GM12878 (cell line): ENCODE measurements around the gene ELMOD3. TPM values are rescaled to one million over a fixed set of nuclear protein-coding genes. Genes with fewer than 3 reads are reported as not detected.

Source experiments
- ATAC-seq: fragments of 200-7000 bp; cut with Tn5 transposase; 3 replicates; pipeline ENCODE4 v1.9.1; 2020; ENCODE audit warnings: mild to moderate bottlenecking, moderate library complexity
- BruUV-seq: library from RNA; stranded (reverse); fragments of 400-500 nt; replicated peaks from 2 replicates; lab custom pipeline; 2021; lab: Mats Ljungman, UMichigan
- CTCF ChIA-PET: fragments of 300-600 bp; sonication (Branson Sonifier 250); formaldehyde crosslinking; extraction: SDS; loops from one replicate; lab custom pipeline; 2021; ENCODE audit warnings: inconsistent platforms; lab: Yijun Ruan, JAX
- POLR2A ChIA-PET: fragments of 350-600 bp; formaldehyde crosslinking; extraction: SDS; loops from one replicate; lab custom pipeline; 2021; ENCODE audit warnings: inconsistent platforms; lab: Charles Lee
- RAD21 ChIA-PET: fragments of 300-600 bp; sonication (Branson Sonifier 250); formaldehyde crosslinking; loops from one replicate; lab custom pipeline; 2023; ENCODE audit warnings: antibody characterized with exemption; ENCODE audit not compliant: unreplicated experiment; lab: Charles Lee
- SMC1A ChIA-PET: fragments of 300-600 bp; sonication (Branson Sonifier 250); formaldehyde crosslinking; loops from one replicate; lab custom pipeline; 2023; ENCODE audit not compliant: unreplicated experiment, uncharacterized antibody; lab: Charles Lee
- DNase-seq: peaks from one replicate; pipeline ENCODE4 v3.0.0-alpha.2; 2011; ENCODE audit warnings: low read depth, low spot score
- FAIRE-seq: peaks from 3 replicates; lab custom pipeline; 2011; peaks lifted over from hg19 to GRCh38; lab: Jason Lieb, UNC
- H2AFZ ChIP-seq: 2 replicates; pipeline ENCODE4 v1.6.0; 2011; ENCODE audit warnings: low read depth, low read length, control low read depth; ENCODE audit not compliant: control insufficient read depth
- H3K27ac ChIP-seq: 2 replicates; pipeline ENCODE4 v1.5.1; 2011; ENCODE audit warnings: control low read depth; ENCODE audit not compliant: control insufficient read depth, insufficient read depth
- H3K27me3 ChIP-seq, 2 experiments: replicated peaks in 1 of 2; 2 replicates each; pipeline versions ENCODE4 v1.6.0 to v1.6.1; 2011; ENCODE audit warnings: low read length in 1 of 2; ENCODE audit not compliant: control insufficient read depth in 2 of 2, insufficient read depth in 2 of 2
- H3K36me3 ChIP-seq, 2 experiments: 2 replicates each; pipeline ENCODE4 v1.5.1; 2011; ENCODE audit warnings: low read length in 1 of 2; ENCODE audit not compliant: control insufficient read depth in 2 of 2, insufficient read depth in 2 of 2
- H3K4me1 ChIP-seq: 2 replicates; pipeline ENCODE4 v1.6.1; 2011; ENCODE audit warnings: mild to moderate bottlenecking, low read length, moderate library complexity, mixed read lengths; ENCODE audit not compliant: control insufficient read depth, insufficient read depth
- H3K4me2 ChIP-seq: 2 replicates; pipeline ENCODE4 v1.6.0; 2011; ENCODE audit warnings: control low read depth; ENCODE audit not compliant: control insufficient read depth, insufficient read depth
- H3K4me3 ChIP-seq: fragments of 200-600 bp; sonication (generic); 2 replicates; pipeline ENCODE4 v1.5.1; 2016
- H3K79me2 ChIP-seq: 2 replicates; pipeline ENCODE4 v1.6.0; 2011; ENCODE audit warnings: low read length; ENCODE audit not compliant: control insufficient read depth, insufficient read depth
- H3K9ac ChIP-seq: 2 replicates; pipeline ENCODE4 v1.8.0; 2011; ENCODE audit warnings: low read length, control low read depth, mixed read lengths; ENCODE audit not compliant: control insufficient read depth, insufficient read depth
- H3K9me3 ChIP-seq: replicated peaks from 3 replicates; pipeline ENCODE4 v1.5.1; 2011; ENCODE audit warnings: mild to moderate bottlenecking, low read length; ENCODE audit not compliant: control insufficient read depth, insufficient read depth
- H4K20me1 ChIP-seq: 2 replicates; pipeline ENCODE4 v1.6.0; 2011; ENCODE audit not compliant: control insufficient read depth, insufficient read depth
- CTCF ChIP-seq, 3 experiments: IDR thresholded peaks in 2 of 3; conservative IDR thresholded peaks in 1 of 3; 2 replicates each; pipeline ENCODE4 v1.5.1; 2011; ENCODE audit warnings: low read depth in 3 of 3, low read length in 3 of 3, mild to moderate bottlenecking in 3 of 3, control low read depth in 2 of 3, moderate library complexity in 2 of 3, inconsistent platforms in 1 of 3, mixed read lengths in 1 of 3; ENCODE audit not compliant: control insufficient read depth in 2 of 3, insufficient read depth in 1 of 3; ENCODE audit errors: extremely low read depth in 1 of 3
- EED ChIP-seq: sonication (generic); IDR thresholded peaks from 2 replicates; pipeline ENCODE4 v1.6.1; 2016; ENCODE audit warnings: antibody characterized with exemption, low read depth
- EP300 ChIP-seq, 2 experiments: fragments of 150-350 bp in 1 of 2; IDR thresholded peaks; 2 replicates each; pipeline ENCODE4 v1.6.1; 2011 to 2012; ENCODE audit warnings: low read depth in 2 of 2, low read length in 2 of 2, borderline replicate concordance in 1 of 2, improper control_type of control experiment in 1 of 2, inconsistent platforms in 1 of 2; ENCODE audit not compliant: control insufficient read depth in 1 of 2
- FOXK2 ChIP-seq: fragments of 450-650 bp; IDR thresholded peaks from 2 replicates; pipeline ENCODE4 v1.6.1; 2017; ENCODE audit warnings: mild to moderate bottlenecking, moderate library complexity
- FOXM1 ChIP-seq: IDR thresholded peaks from 2 replicates; pipeline ENCODE4 v1.6.1; 2012; ENCODE audit warnings: low read depth, mild to moderate bottlenecking, inconsistent platforms, low read length, moderate library complexity
- GABPA ChIP-seq: IDR thresholded peaks from 2 replicates; pipeline ENCODE4 v1.6.1; 2014; ENCODE audit warnings: antibody characterized with exemption, low read depth, mild to moderate bottlenecking, inconsistent platforms
- HDAC2 ChIP-seq: fragments of 200-600 bp; sonication (generic); IDR thresholded peaks from 2 replicates; pipeline ENCODE4 v1.6.1; 2017
- MAX ChIP-seq: IDR thresholded peaks from 2 replicates; pipeline ENCODE4 v1.6.1; 2012; ENCODE audit warnings: low read depth, low read length, improper control_type of control experiment
- MTA3 ChIP-seq: IDR thresholded peaks from 2 replicates; pipeline ENCODE4 v1.6.1; 2012; ENCODE audit warnings: low read length, inconsistent platforms, borderline replicate concordance
- MXI1 ChIP-seq: fragments of 150-350 bp; IDR thresholded peaks from 2 replicates; pipeline ENCODE4 v1.6.1; 2011; ENCODE audit warnings: low read depth, mild to moderate bottlenecking, inconsistent platforms, low read length, improper control_type of control experiment
- POU2F2 ChIP-seq: IDR thresholded peaks from 3 replicates; pipeline ENCODE4 v1.6.1; 2011; ENCODE audit warnings: low read depth, mild to moderate bottlenecking, low read length, borderline replicate concordance
- SMC3 ChIP-seq: IDR thresholded peaks from 2 replicates; pipeline ENCODE4 v1.6.1; 2011; ENCODE audit warnings: low read length, improper control_type of control experiment, borderline replicate concordance
- ZBTB40 ChIP-seq: fragments of 450-650 bp; IDR thresholded peaks from 2 replicates; pipeline ENCODE4 v1.6.1; 2016; ENCODE audit warnings: mild to moderate bottlenecking, moderate library complexity, borderline replicate concordance
- ZNF274 ChIP-seq: IDR thresholded peaks from one replicate; pipeline ENCODE4 v1.8.0; 2011; ENCODE audit not compliant: insufficient read length, insufficient read depth
- WGBS: methylation state at CpG from one replicate; pipeline ENCODE4 v1.1.6; 2016; ENCODE audit warnings: low lambda C conversion rate; ENCODE audit not compliant: insufficient replicate concordance, insufficient coverage; ENCODE audit errors: missing lambda C conversion rate; 5-methylcytosine and 5-hydroxymethylcytosine counted together
- in situ Hi-C: fragments of 300-500 bp; cut with MboI; formaldehyde crosslinking; loops from 9 replicates; pipeline ENCODE4 v1.14.3; 2018; ENCODE audit warnings: mixed read lengths
- intact Hi-C: fragments of 100-400 bp; cut with micrococcal nuclease; formaldehyde crosslinking; loops from one replicate; pipeline ENCODE4 v1.14.2; 2022; ENCODE audit not compliant: unreplicated experiment
- polyA plus RNA-seq, 11 experiments: library from polyadenylated mRNA; depleted of rRNA in 4 of 11; unstranded in 6 of 11; stranded (reverse) in 5 of 11; fragments of >200 nt; fragmentation: Nextera tagmentation in 4 of 11; fragmentation: Illumina TruSeq in 1 of 11; extraction: Ambion mirVana in 4 of 11; extraction: Trizol in 1 of 11; gene quantifications; 1 replicate in 1 of 11; 2 replicates in 10 of 11; pipeline versions ENCODE4 v1.2.1 to v1.2.3, GENCODE V29; 2011 to 2016; ENCODE audit warnings: inconsistent platforms in 2 of 11, missing spikeins in 2 of 11, low read depth in 1 of 11
- total RNA-seq, 4 experiments: library from RNA; depleted of rRNA in 3 of 4; stranded (reverse); fragments of >200 nt in 3 of 4; fragmentation: Illumina TruSeq in 1 of 4; extraction: Trizol in 1 of 4; gene quantifications; 2 replicates each; pipeline versions ENCODE4 v1.2.1 to v1.2.3, GENCODE V29; 2013 to 2021

The ELMOD3 gene
- total and polyA plus RNA-seq, 10 of the 15 experiments (the other 5 are each of a cell fraction or from before 2014, with no cell fraction given), result 1.2 to 19.1 (median 12.5) TPM

- SMC1A ChIA-PET, result no interaction called here
- no peak overlapping the region for H3K4me2 ChIP-seq
- peaks cover 8% of the 10 kb centered on the region; the same call in 1 of the 2 replicates for H3K4me1 ChIP-seq
- DNase-seq, result no peak
- WGBS, result 52% methylated on average over 6 of the region's 6 CpGs
- ATAC-seq, result no peak
- no peaks in the 10 kb centered on the region for H3K36me3 ChIP-seq
- RAD21 ChIA-PET, result no interaction called here
- in situ Hi-C loops (no loop called here), intact Hi-C loops (no loop called here)
- no peaks in the 10 kb centered on the region for H4K20me1 ChIP-seq
- POLR2A ChIA-PET, result no interaction called here
- no peaks in the 10 kb centered on the region for H3K79me2 ChIP-seq
- TF ChIP-seq EED (no peak), FOXK2 (no peak), EP300 (IDR thresholded peaks at IDR 0.05; ENCODE audit: borderline replicate concordance in 1 of 2, control insufficient read depth in 1 of 2, low read depth in 2 of 2, low read length in 2 of 2) (no peak), MTA3 (no peak), MAX (no peak), SMC3 (no peak), CTCF (IDR thresholded peaks at IDR 0.05 in 2 of 3, conservative IDR thresholded peaks at IDR 0.05 in 1 of 3; ENCODE audit: control insufficient read depth in 2 of 3, extremely low read depth in 1 of 3, insufficient read depth in 1 of 3, low read depth in 3 of 3, low read length in 3 of 3) (no peak), MXI1 (no peak), POU2F2 (no peak), FOXM1 (no peak), GABPA (no peak), ZNF274 (no peak), HDAC2 (no peak), ZBTB40 (no peak)
- no TSS peak for BruUV-seq
- H3K9ac ChIP-seq, result no peak overlapping the region
- no peaks in the 10 kb centered on the region for H3K9me3 ChIP-seq
- no peak overlapping the region for H3K4me3 ChIP-seq
- H3K27ac ChIP-seq, result no peak overlapping the region
- CTCF ChIA-PET, result no interaction called here
- no peaks in the 10 kb centered on the region for H3K27me3 ChIP-seq
- no peak for FAIRE-seq
- no peak overlapping the region for H2AFZ ChIP-seq
Measured at GRCh38 chr2:85433511-85434089, 79.0 kb downstream of the ELMOD3 start.
